ENCODE data around the gene COL23A1.

GRCh38 chr5:178245389-178245788, 344.8 kb downstream of the COL23A1 start:
- TF ChIP-seq EZH2 (IDR thresholded peaks at IDR 0.05; ENCODE audit: borderline replicate concordance, insufficient read depth, low read depth, low read length, poor library complexity, severe bottlenecking) (no peak), CTCF (IDR thresholded peaks at IDR 0.05) (no peak)

All from B cell (primary cell).